COLO668 (cell line): ENCODE measurements around the gene AQP2.

Source experiments
- DNase-seq: peaks from one replicate; lab custom pipeline; 2025; ENCODE audit not compliant: unreplicated experiment; lab: John Stamatoyannopoulos, UW

The AQP2 gene

GRCh38 chr12:49920241-49920914 is 30.2 kb upstream of the AQP2 start:
- no peak for DNase-seq

- no peak for DNase-seq
Observed at GRCh38 chr12:49920915-49921286, 29.6 kb upstream of the AQP2 start.

GRCh38 chr12:49921299-49921698 is 29.2 kb upstream of the AQP2 start:
- no peak for DNase-seq

GRCh38 chr12:49921936-49922335 is 28.6 kb upstream of the AQP2 start:
- DNase-seq = no peak

- no peak for DNase-seq
Observed at GRCh38 chr12:49922349-49923034, 28.0 kb upstream of the AQP2 start.

- no peak for DNase-seq
Observed at GRCh38 chr12:49923035-49923644, 27.4 kb upstream of the AQP2 start.

GRCh38 chr12:49923880-49924556 is 26.5 kb upstream of the AQP2 start:
- DNase-seq = no peak

GRCh38 chr12:49924628-49925246 is 25.8 kb upstream of the AQP2 start:
- DNase-seq = no peak

GRCh38 chr12:49925433-49926204 is 24.9 kb upstream of the AQP2 start:
- no peak for DNase-seq

GRCh38 chr12:49928471-49928870 is 22.1 kb upstream of the AQP2 start:
- DNase-seq = no peak

GRCh38 chr12:49929581-49929980 is 21.0 kb upstream of the AQP2 start:
- DNase-seq = no peak

- DNase-seq = no peak
Observed at GRCh38 chr12:49930515-49931288, 19.8 kb upstream of the AQP2 start.

- DNase-seq = no peak
Observed at GRCh38 chr12:49932023-49932422, 18.5 kb upstream of the AQP2 start.

GRCh38 chr12:49932533-49933130 is 17.9 kb upstream of the AQP2 start:
- DNase-seq = no peak

GRCh38 chr12:49933796-49934195 is 16.7 kb upstream of the AQP2 start:
- no peak for DNase-seq

- DNase-seq = no peak
Observed at GRCh38 chr12:49934505-49934904, 16.0 kb upstream of the AQP2 start.

GRCh38 chr12:49936925-49937324 is 13.6 kb upstream of the AQP2 start:
- DNase-seq = no peak

- DNase-seq = no peak
Observed at GRCh38 chr12:49937639-49938300, 12.8 kb upstream of the AQP2 start.

GRCh38 chr12:49939307-49939706 is 11.2 kb upstream of the AQP2 start:
- DNase-seq = no peak
